K562 (cell line): Measurements from ENCODE around the gene MAGIX. TPM values are rescaled to one million over a fixed set of nuclear protein-coding genes. Genes with fewer than 3 reads are reported as not detected.

ENCODE experiments used
- ARID3B ChIP-seq: fragments of 250-450 bp; sonication (Bioruptor Pico); IDR thresholded peaks from 2 replicates; pipeline ENCODE4 v1.4.0; 2020; ENCODE audit warnings: borderline replicate concordance
- BHLHE40 ChIP-seq: IDR thresholded peaks from 2 replicates; pipeline ENCODE4 v1.6.1; 2011; ENCODE audit warnings: low read length, improper control_type of control experiment
- BRF2 ChIP-seq: IDR thresholded peaks from 3 replicates; pipeline ENCODE4 v1.6.1; 2011; ENCODE audit warnings: borderline replicate concordance, mild to moderate bottlenecking; ENCODE audit not compliant: insufficient read length, insufficient read depth
- ELF1 ChIP-seq: fragments of 200-800 bp; sonication (Bioruptor generic); IDR thresholded peaks from 2 replicates; pipeline ENCODE4 v1.6.1; 2016; ENCODE audit warnings: missing genetic modification characterization, missing compliant biosample characterization
- FOXK1 ChIP-seq: sonication (generic); formaldehyde crosslinking; IDR thresholded peaks from 2 replicates; pipeline ENCODE4 v1.8.0; 2022; ENCODE audit warnings: missing genetic modification reagents, mild to moderate bottlenecking, borderline replicate concordance
- IRF2 ChIP-seq: sonication (generic); formaldehyde crosslinking; IDR thresholded peaks from 2 replicates; pipeline ENCODE4 v1.8.1; 2022; ENCODE audit warnings: mild to moderate bottlenecking, missing genetic modification reagents
- KDM2B ChIP-seq: fragments of 250-450 bp; sonication (Bioruptor Pico); IDR thresholded peaks from 2 replicates; pipeline ENCODE4 v1.8.0; 2021; ENCODE audit warnings: mild to moderate bottlenecking, moderate library complexity
- MCM2 ChIP-seq: fragments of 450-650 bp; IDR thresholded peaks from 2 replicates; pipeline ENCODE4 v1.6.1; 2017; ENCODE audit warnings: low read depth, mild to moderate bottlenecking
- MTA1 ChIP-seq: fragments of 450-650 bp; IDR thresholded peaks from 2 replicates; pipeline ENCODE4 v1.6.1; 2017; ENCODE audit warnings: borderline replicate concordance
- MYBL2 ChIP-seq, 2 experiments: fragments of 450-650 bp in 1 of 2; sonication (generic) in 1 of 2; formaldehyde crosslinking in 1 of 2; IDR thresholded peaks; 2 replicates each; pipeline versions ENCODE4 v1.6.1 to v1.8.1; 2017 to 2022; ENCODE audit warnings: borderline replicate concordance in 1 of 2, inconsistent platforms in 1 of 2, low read depth in 1 of 2, mild to moderate bottlenecking in 1 of 2, missing genetic modification reagents in 1 of 2, moderate library complexity in 1 of 2
- NCOA4 ChIP-seq: fragments of 450-650 bp; IDR thresholded peaks from 2 replicates; pipeline ENCODE4 v1.6.1; 2018; ENCODE audit warnings: mild to moderate bottlenecking; ENCODE audit not compliant: partially characterized antibody
- NFATC3 ChIP-seq: fragments of 450-650 bp; IDR thresholded peaks from 2 replicates; pipeline ENCODE4 v1.6.1; 2017; ENCODE audit warnings: mild to moderate bottlenecking
- POLR3G ChIP-seq: IDR thresholded peaks from 2 replicates; pipeline ENCODE4 v1.6.1; 2011; ENCODE audit not compliant: insufficient read length, insufficient replicate concordance; ENCODE audit errors: extremely low read depth
- PREB ChIP-seq: sonication (generic); formaldehyde crosslinking; IDR thresholded peaks from 2 replicates; pipeline ENCODE4 v1.8.1; 2023; ENCODE audit warnings: mild to moderate bottlenecking, missing genetic modification reagents
- PRPF4 ChIP-seq: fragments of 200-400 bp; formaldehyde crosslinking; IDR thresholded peaks from one replicate; pipeline ENCODE4 v1.6.1; 2017; ENCODE audit warnings: low read length, low read depth, mild to moderate bottlenecking; ENCODE audit not compliant: insufficient read depth, poor library complexity, severe bottlenecking
- SMARCA5 ChIP-seq: fragments of 450-650 bp; IDR thresholded peaks from 2 replicates; pipeline ENCODE4 v1.6.1; 2016
- SP1 ChIP-seq: sonication (generic); formaldehyde crosslinking; IDR thresholded peaks from 2 replicates; pipeline ENCODE4 v1.8.1; 2022; ENCODE audit warnings: mild to moderate bottlenecking, missing genetic modification reagents
- STAT5A ChIP-seq: IDR thresholded peaks from 2 replicates; pipeline ENCODE4 v1.6.1; 2012; ENCODE audit warnings: low read length, inconsistent platforms, borderline replicate concordance
- TFE3 ChIP-seq: fragments of 450-650 bp; formaldehyde crosslinking; IDR thresholded peaks from 2 replicates; pipeline ENCODE4 v1.4.0; 2020; ENCODE audit warnings: mild to moderate bottlenecking, mixed read lengths
- ZNF449 ChIP-seq: fragments of 250-450 bp; sonication (Bioruptor Pico); IDR thresholded peaks from 2 replicates; pipeline ENCODE4 v1.8.0; 2022; ENCODE audit warnings: moderate library complexity, mild to moderate bottlenecking, inconsistent platforms
- ZNF778 ChIP-seq: fragments of 450-650 bp; formaldehyde crosslinking; IDR thresholded peaks from 2 replicates; pipeline ENCODE4 v1.4.0; 2020; ENCODE audit warnings: mild to moderate bottlenecking, moderate library complexity
- polyA plus RNA-seq, 8 experiments: library from polyadenylated mRNA; depleted of rRNA in 4 of 8; stranded (reverse) in 5 of 8; unstranded in 3 of 8; fragments of >200 nt; fragmentation: Nextera tagmentation in 2 of 8; fragmentation: Illumina TruSeq in 1 of 8; extraction: Ambion mirVana in 2 of 8; extraction: Trizol in 1 of 8; gene quantifications; 2 replicates each; pipeline versions ENCODE4 v1.2.1 to v1.2.3, GENCODE V29; 2011 to 2014; ENCODE audit warnings: inconsistent platforms in 1 of 8, missing spikeins in 1 of 8
- total RNA-seq, 7 experiments: library from RNA; depleted of rRNA in 6 of 7; stranded (reverse); fragments of >200 nt in 6 of 7; fragmentation: Illumina TruSeq in 2 of 7; extraction: Trizol in 2 of 7; gene quantifications; 2 replicates each; pipeline versions ENCODE4 v1.2.1 to v1.2.3, GENCODE V29; 2011 to 2021; ENCODE audit warnings: low replicate concordance in 1 of 7

Gene MAGIX
- total and polyA plus RNA-seq, 9 of the 15 experiments (the other 6 are each of a cell fraction or from before 2014, with no cell fraction given): 0.08 to 3.5 (median 0.47) TPM

- TF ChIP-seq BRF2: no peak
- no peak for TF ChIP-seq SMARCA5
- no peak for TF ChIP-seq PREB (CRISPR knock-in tag)
- no peak for TF ChIP-seq MCM2
- peak; percentile 82 for TF ChIP-seq BHLHE40
- no peak for TF ChIP-seq TFE3
- no peak for TF ChIP-seq IRF2 (CRISPR knock-in tag)
- TF ChIP-seq ZNF778: no peak
- TF ChIP-seq POLR3G: no peak
- no peak for TF ChIP-seq ARID3B (CRISPR knock-in tag)
- no peak for TF ChIP-seq NCOA4
- TF ChIP-seq ELF1: peak; percentile 87
- no peak for TF ChIP-seq NFATC3
- no peak for TF ChIP-seq ZNF449
- TF ChIP-seq STAT5A: no peak; the same call in 1 of the 2 replicates
- TF ChIP-seq MYBL2 (IDR thresholded peaks at IDR 0.05; ENCODE audit: low read depth): no peak
- TF ChIP-seq MYBL2 (CRISPR knock-in tag; IDR thresholded peaks at IDR 0.05; ENCODE audit: borderline replicate concordance): no peak
- TF ChIP-seq KDM2B (CRISPR knock-in tag): no peak
- no peak for TF ChIP-seq FOXK1 (CRISPR knock-in tag)
- TF ChIP-seq MTA1: no peak
- TF ChIP-seq PRPF4: no peak
- TF ChIP-seq SP1 (CRISPR knock-in tag): peak; percentile 89
Measured at GRCh38 chrX:49186125-49187027, 23.8 kb downstream of the MAGIX start, which contains the start of gene PRICKLE3 (continued).
